Adipocyte (in vitro differentiated cells): ENCODE data around the gene MAPKAPK3.

Experiments
- DNase-seq: peaks from one replicate; pipeline ENCODE4 v3.0.0-alpha.2; 2015; ENCODE audit warnings: low read depth
- H3K27me3 ChIP-seq: replicated peaks from 2 replicates; pipeline ENCODE4 v1.7.0; 2013; ENCODE audit warnings: mild to moderate bottlenecking, low read length, moderate library complexity; ENCODE audit not compliant: control insufficient read depth, insufficient read depth
- H3K36me3 ChIP-seq: 2 replicates; pipeline ENCODE4 v1.7.0; 2013; ENCODE audit warnings: low read length, mild to moderate bottlenecking, moderate library complexity; ENCODE audit not compliant: control insufficient read depth, insufficient read depth, severe bottlenecking
- H3K4me1 ChIP-seq: 2 replicates; pipeline ENCODE4 v1.7.0; 2013; ENCODE audit warnings: mild to moderate bottlenecking, low read length, moderate library complexity; ENCODE audit not compliant: control insufficient read depth, insufficient read depth
- H3K4me3 ChIP-seq: 2 replicates; pipeline ENCODE4 v1.7.0; 2013; ENCODE audit warnings: mild to moderate bottlenecking, low read length, moderate library complexity
- H3K9ac ChIP-seq: 2 replicates; pipeline ENCODE4 v1.7.0; 2013; ENCODE audit warnings: mild to moderate bottlenecking, low read length, moderate library complexity
- H3K9me3 ChIP-seq: 2 replicates; pipeline ENCODE4 v1.7.0; 2013; ENCODE audit warnings: mild to moderate bottlenecking, low read length, moderate library complexity; ENCODE audit not compliant: control insufficient read depth

Gene MAPKAPK3

DNA sequence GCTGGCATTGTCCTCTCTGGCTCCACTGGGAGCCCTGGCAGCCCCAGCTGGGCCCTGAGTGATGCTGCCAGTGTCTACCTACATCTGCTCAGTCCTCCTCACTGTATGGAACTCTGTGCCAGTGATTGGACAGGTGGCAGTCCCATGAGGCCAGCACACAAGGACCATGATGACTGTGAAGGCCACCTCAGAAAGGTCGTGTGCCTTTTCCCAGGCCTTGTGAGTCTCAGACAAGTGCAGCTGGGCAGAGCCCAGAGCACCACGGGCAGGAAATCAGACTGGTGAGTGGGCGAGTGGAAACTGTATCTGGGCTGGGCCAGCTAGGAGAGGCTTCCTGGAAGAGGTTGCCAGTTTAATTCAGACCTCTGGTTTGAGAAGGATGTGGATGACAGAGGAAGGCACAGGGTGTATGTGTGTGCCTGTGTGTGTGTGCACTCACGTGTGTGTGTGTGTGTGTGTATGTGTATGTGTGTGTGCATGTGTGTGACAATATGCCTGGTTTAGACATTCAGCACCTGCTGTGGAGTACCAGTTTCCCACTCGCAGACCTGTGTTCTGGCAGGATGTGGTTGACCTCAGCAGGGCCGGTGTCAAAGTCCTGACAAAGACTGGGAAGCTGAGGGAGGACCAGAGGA, 7.0 kb downstream of the MAPKAPK3 start:
- H3K4me1 ChIP-seq, result peaks cover 23% of the 10 kb centered on the region
- no peaks in the 10 kb centered on the region for H3K36me3 ChIP-seq
- H3K27me3 ChIP-seq, result no peaks in the 10 kb centered on the region
- H3K9ac ChIP-seq, result no peak overlapping the region
- no peak overlapping the region for H3K4me3 ChIP-seq
- no peaks in the 10 kb centered on the region for H3K9me3 ChIP-seq
- DNase-seq, result peak; percentile 20

GRCh38 chr3:50624634-50625033, 7.7 kb downstream of the MAPKAPK3 start:
- Histone ChIP-seq H3K4me1 (peaks cover 23% of the 10 kb centered on the region), H3K36me3 (no peaks in the 10 kb centered on the region), H3K27me3 (no peaks in the 10 kb centered on the region), H3K9me3 (no peaks in the 10 kb centered on the region), H3K9ac (no peak overlapping the region), H3K4me3 (no peak overlapping the region)
- no peak for DNase-seq

DNA sequence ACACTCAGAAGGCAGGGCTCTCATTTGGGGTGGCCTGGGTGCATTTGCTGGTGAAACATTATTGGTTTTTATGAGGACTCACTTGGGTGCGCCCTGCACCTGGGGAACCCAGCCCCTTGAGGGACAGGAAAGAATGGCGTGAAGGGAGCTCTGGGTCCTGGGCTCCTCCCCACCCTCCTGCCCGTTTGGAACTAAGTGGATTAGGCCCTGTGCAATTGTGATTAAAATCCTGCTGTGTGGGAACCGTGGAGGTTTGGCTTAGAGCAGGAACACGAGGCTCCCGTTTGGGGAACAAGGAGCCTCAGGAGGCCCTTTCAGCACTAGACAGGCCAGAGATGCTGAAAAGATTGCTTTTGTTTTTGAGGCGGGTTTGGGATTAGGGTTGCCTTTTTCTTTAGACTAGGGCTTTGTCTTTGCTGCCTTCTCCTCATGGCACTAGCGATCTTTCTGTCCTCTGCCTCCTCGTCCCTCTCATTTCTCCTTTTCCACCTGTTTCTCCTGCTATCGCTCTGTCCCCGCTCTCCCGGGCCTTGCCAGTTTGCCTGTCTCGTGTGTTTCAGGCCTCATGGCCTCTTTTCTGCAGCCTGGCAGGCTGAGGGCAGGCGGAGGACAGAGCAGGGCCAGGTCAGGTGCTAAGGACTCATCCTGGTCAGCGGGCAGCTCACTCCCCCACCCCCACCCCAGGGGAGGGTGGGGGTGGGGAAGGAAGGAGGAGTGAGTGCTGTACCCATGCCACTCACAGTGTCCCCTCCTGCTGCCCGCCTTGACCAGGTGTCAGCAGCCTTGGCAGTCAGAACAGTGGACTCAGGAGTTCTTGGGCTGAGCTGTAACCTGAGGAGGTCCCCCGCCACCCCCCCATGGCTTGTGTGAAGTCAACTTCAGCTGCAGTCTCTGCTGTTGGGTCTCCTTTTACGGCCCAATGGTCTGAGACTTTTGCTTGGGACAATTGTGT, 8.6 kb downstream of the MAPKAPK3 start:
- no peak for DNase-seq
- Histone ChIP-seq H3K4me1 (peaks cover 21% of the 10 kb centered on the region), H3K9ac (no peak overlapping the region), H3K9me3 (no peaks in the 10 kb centered on the region), H3K4me3 (no peak overlapping the region), H3K27me3 (no peaks in the 10 kb centered on the region), H3K36me3 (no peaks in the 10 kb centered on the region)

GRCh38 chr3:50626401-50626800, 9.4 kb downstream of the MAPKAPK3 start:
- Histone ChIP-seq H3K36me3 (no peaks in the 10 kb centered on the region), H3K9me3 (no peaks in the 10 kb centered on the region), H3K27me3 (no peaks in the 10 kb centered on the region), H3K4me1 (peaks cover 17% of the 10 kb centered on the region), H3K9ac (no peak overlapping the region), H3K4me3 (no peak overlapping the region)
- DNase-seq, result no peak

GRCh38 chr3:50627407-50628051, 10.6 kb downstream of the MAPKAPK3 start:
- Histone ChIP-seq H3K9me3 (no peaks in the 10 kb centered on the region), H3K27me3 (no peaks in the 10 kb centered on the region), H3K4me1 (peaks cover 24% of the 10 kb centered on the region), H3K9ac (no peak overlapping the region), H3K4me3 (no peak overlapping the region), H3K36me3 (no peaks in the 10 kb centered on the region)
- peak; percentile 61 for DNase-seq

GRCh38 chr3:50628601-50629000, 11.7 kb downstream of the MAPKAPK3 start:
- H3K9ac ChIP-seq, result peak overlapping the region; percentile 8
- no peak for DNase-seq
- no peak overlapping the region for H3K4me3 ChIP-seq
- H3K4me1 ChIP-seq, result peaks cover 27% of the 10 kb centered on the region
- no peaks in the 10 kb centered on the region for H3K36me3 ChIP-seq
- H3K27me3 ChIP-seq, result no peaks in the 10 kb centered on the region
- H3K9me3 ChIP-seq, result no peaks in the 10 kb centered on the region

- H3K9me3 ChIP-seq, result no peaks in the 10 kb centered on the region
- H3K36me3 ChIP-seq, result no peaks in the 10 kb centered on the region
- peaks cover 27% of the 10 kb centered on the region for H3K4me1 ChIP-seq
- no peaks in the 10 kb centered on the region for H3K27me3 ChIP-seq
- DNase-seq, result no peak
- H3K9ac ChIP-seq, result no peak overlapping the region
- no peak overlapping the region for H3K4me3 ChIP-seq
Measured at GRCh38 chr3:50630394-50630793, 13.4 kb downstream of the MAPKAPK3 start.

DNA sequence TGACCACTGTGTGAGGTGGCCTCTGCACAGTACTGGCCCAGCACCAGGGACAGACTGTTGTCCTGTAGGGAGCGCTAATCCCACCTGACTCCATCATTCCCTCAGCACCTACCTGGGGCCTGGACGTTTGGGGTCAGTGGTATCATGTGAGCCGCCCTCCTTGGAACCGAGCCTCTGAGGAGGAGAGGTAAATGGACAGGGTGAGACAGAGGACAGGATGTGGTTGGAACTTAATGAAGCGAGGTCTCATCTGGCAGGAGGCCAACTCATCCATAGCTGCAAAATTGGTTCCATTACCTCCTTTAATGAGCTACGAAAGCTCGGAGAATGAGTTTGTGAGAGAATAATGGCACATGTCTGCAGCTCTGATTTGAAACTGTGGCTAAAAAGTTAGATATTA, 13.9 kb downstream of the MAPKAPK3 start:
- H3K9ac ChIP-seq, result no peak overlapping the region
- no peaks in the 10 kb centered on the region for H3K36me3 ChIP-seq
- H3K4me3 ChIP-seq, result no peak overlapping the region
- no peaks in the 10 kb centered on the region for H3K9me3 ChIP-seq
- no peaks in the 10 kb centered on the region for H3K27me3 ChIP-seq
- DNase-seq, result no peak
- H3K4me1 ChIP-seq, result peaks cover 27% of the 10 kb centered on the region

DNA sequence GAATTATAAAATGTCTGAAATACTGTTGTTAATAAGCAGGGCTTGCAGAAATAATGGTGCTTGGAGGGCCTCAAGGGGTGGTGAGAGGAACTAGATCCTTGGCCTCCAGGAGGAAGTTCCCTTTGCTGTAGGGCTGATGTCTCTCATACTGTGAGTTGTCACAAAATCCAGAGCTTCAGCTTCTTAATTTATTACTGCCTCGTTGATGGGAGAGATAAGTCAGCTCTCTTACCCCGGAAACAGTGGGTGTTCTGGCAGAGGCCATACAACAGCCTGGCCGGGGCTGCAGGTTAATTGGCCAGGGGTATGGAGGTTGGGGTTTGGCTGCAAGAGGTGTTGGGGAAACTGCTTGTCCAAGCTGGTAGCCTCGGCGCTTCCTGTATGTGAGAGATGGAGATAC, 15.5 kb downstream of the MAPKAPK3 start:
- H3K4me3 ChIP-seq, result no peak overlapping the region
- no peaks in the 10 kb centered on the region for H3K27me3 ChIP-seq
- H3K9me3 ChIP-seq, result no peaks in the 10 kb centered on the region
- H3K36me3 ChIP-seq, result no peaks in the 10 kb centered on the region
- H3K4me1 ChIP-seq, result peaks cover 23% of the 10 kb centered on the region
- no peak overlapping the region for H3K9ac ChIP-seq
- DNase-seq, result no peak

- no peaks in the 10 kb centered on the region for H3K27me3 ChIP-seq
- peaks cover 18% of the 10 kb centered on the region for H3K4me1 ChIP-seq
- no peaks in the 10 kb centered on the region for H3K36me3 ChIP-seq
- no peak for DNase-seq
- H3K9me3 ChIP-seq, result no peaks in the 10 kb centered on the region
- H3K4me3 ChIP-seq, result no peak overlapping the region
- H3K9ac ChIP-seq, result no peak overlapping the region
Measured at GRCh38 chr3:50633230-50633790, 16.4 kb downstream of the MAPKAPK3 start.

- Histone ChIP-seq H3K4me1 (peaks cover 25% of the 10 kb centered on the region), H3K36me3 (no peaks in the 10 kb centered on the region), H3K4me3 (no peak overlapping the region), H3K9me3 (no peaks in the 10 kb centered on the region), H3K9ac (no peak overlapping the region), H3K27me3 (no peaks in the 10 kb centered on the region)
- no peak for DNase-seq
Measured at GRCh38 chr3:50635066-50635465, 18.1 kb downstream of the MAPKAPK3 start.
